H1 (cell line): ENCODE data around the gene PRKCA. TPM values are rescaled to one million over a fixed set of nuclear protein-coding genes. Genes with fewer than 3 reads are reported as not detected.

Experiments
- CTCF ChIA-PET: fragments of 300-600 bp; sonication (Branson Sonifier 250); formaldehyde crosslinking; loops from one replicate; lab custom pipeline; 2021; ENCODE audit not compliant: partially characterized antibody; lab: Charles Lee
- POLR2A ChIA-PET: fragments of 300-600 bp; sonication (Branson Sonifier 250); formaldehyde crosslinking; loops from one replicate; lab custom pipeline; 2021; ENCODE audit warnings: inconsistent platforms; ENCODE audit not compliant: partially characterized antibody; lab: Charles Lee
- DNase-seq, 2 experiments: peaks; one replicate each; pipeline versions ENCODE4 v3.0.0 to v3.0.0-alpha.2; 2010 to 2022; ENCODE audit warnings: low spot score in 2 of 2, low read depth in 1 of 2, mixed read lengths in 1 of 2
- FAIRE-seq: peaks from 2 replicates; lab custom pipeline; 2011; peaks lifted over from hg19 to GRCh38; lab: Jason Lieb, UNC
- H2AFZ ChIP-seq: 2 replicates; pipeline ENCODE4 v1.8.1; 2012; ENCODE audit warnings: low read length, inconsistent platforms
- H2AK5ac ChIP-seq: 2 replicates; pipeline ENCODE4 v1.6.1; 2013; ENCODE audit warnings: low read depth, low read length
- H2BK120ac ChIP-seq: replicated peaks from 2 replicates; pipeline ENCODE3; 2013; ENCODE audit warnings: low read depth, low read length, inconsistent platforms
- H2BK12ac ChIP-seq: 2 replicates; pipeline ENCODE4 v1.6.1; 2013; ENCODE audit warnings: low read depth, low read length
- H2BK15ac ChIP-seq: 2 replicates; pipeline ENCODE4 v1.6.1; 2013; ENCODE audit warnings: low read length
- H2BK20ac ChIP-seq: 2 replicates; pipeline ENCODE4 v1.6.1; 2013; ENCODE audit warnings: low read length
- H2BK5ac ChIP-seq: 2 replicates; pipeline ENCODE4 v1.6.1; 2013; ENCODE audit warnings: low read depth, low read length
- H3K14ac ChIP-seq: 2 replicates; pipeline ENCODE4 v1.6.1; 2013; ENCODE audit warnings: inconsistent platforms; ENCODE audit not compliant: insufficient read length
- H3K18ac ChIP-seq: 2 replicates; pipeline ENCODE4 v1.6.1; 2013; ENCODE audit warnings: low read length; ENCODE audit errors: extremely low read depth
- H3K23ac ChIP-seq: 2 replicates; pipeline ENCODE4 v1.6.1; 2013; ENCODE audit warnings: inconsistent platforms; ENCODE audit not compliant: insufficient read length
- H3K23me2 ChIP-seq: 2 replicates; pipeline ENCODE4 v1.6.1; 2013; ENCODE audit warnings: low read depth, low read length
- H3K27ac ChIP-seq: 2 replicates; pipeline ENCODE4 v1.6.1; 2011; ENCODE audit warnings: low read depth, low read length, inconsistent platforms
- H3K27me3 ChIP-seq, 4 experiments: replicated peaks in 1 of 4; 1 replicate in 1 of 4; 2 replicates in 3 of 4; pipeline versions ENCODE4 v1.6.1 to v1.8.1; 2011 to 2013; ENCODE audit warnings: low read length in 3 of 4, mild to moderate bottlenecking in 3 of 4, inconsistent platforms in 2 of 4, mixed read lengths in 2 of 4, moderate library complexity in 1 of 4; ENCODE audit not compliant: control insufficient read depth in 3 of 4, insufficient read depth in 3 of 4; ENCODE audit errors: extremely low read depth in 1 of 4
- H3K36me3 ChIP-seq, 4 experiments: 2 replicates each; pipeline versions ENCODE4 v1.6.1 to v1.8.1; 2011 to 2013; ENCODE audit warnings: mild to moderate bottlenecking in 4 of 4, low read length in 3 of 4, moderate library complexity in 2 of 4, control low read depth in 1 of 4, inconsistent platforms in 1 of 4; ENCODE audit not compliant: insufficient read depth in 4 of 4, control insufficient read depth in 2 of 4
- H3K4ac ChIP-seq: replicated peaks from 2 replicates; pipeline ENCODE3; 2013; ENCODE audit warnings: low read length, low read depth, mixed read lengths, inconsistent platforms; ENCODE audit not compliant: insufficient read length
- H3K4me1 ChIP-seq, 4 experiments: replicated peaks in 1 of 4; 1 replicate in 1 of 4; 2 replicates in 3 of 4; pipeline versions ENCODE4 v1.6.1 to v1.8.1; 2011 to 2013; ENCODE audit warnings: low read length in 3 of 4, inconsistent platforms in 2 of 4, mixed read lengths in 1 of 4; ENCODE audit not compliant: insufficient read depth in 4 of 4, control insufficient read depth in 3 of 4
- H3K4me2 ChIP-seq, 2 experiments: 2 replicates each; pipeline versions ENCODE4 v1.6.1 to v1.8.1; 2011 to 2013; ENCODE audit warnings: low read depth in 2 of 2, low read length in 2 of 2, control low read depth in 1 of 2, inconsistent platforms in 1 of 2, mild to moderate bottlenecking in 1 of 2; ENCODE audit not compliant: insufficient read depth in 1 of 2
- H3K4me3 ChIP-seq, 4 experiments: fragments of 200-600, 300-600 bp in 1 of 4; sonication (generic), shearing (Covaris generic), sonication (Bioruptor Twin) in 1 of 4; 2 replicates each; pipeline versions ENCODE4 v1.5.1 to v1.8.1; 2011 to 2016; ENCODE audit warnings: low read length in 4 of 4, low read depth in 3 of 4, control low read depth in 2 of 4, inconsistent platforms in 2 of 4, mild to moderate bottlenecking in 2 of 4, mixed read lengths in 1 of 4, moderate library complexity in 1 of 4; ENCODE audit not compliant: insufficient read depth in 2 of 4; ENCODE audit errors: extremely low read depth in 1 of 4
- H3K56ac ChIP-seq: replicated peaks from 2 replicates; pipeline ENCODE3; 2013; ENCODE audit warnings: low read depth, mild to moderate bottlenecking, mixed read lengths, low read length, inconsistent platforms; ENCODE audit not compliant: insufficient read length
- H3K79me1 ChIP-seq: 2 replicates; pipeline ENCODE4 v1.6.1; 2013; ENCODE audit warnings: low read depth, low read length, control low read depth
- H3K79me2 ChIP-seq, 2 experiments: 2 replicates each; pipeline versions ENCODE4 v1.6.1 to v1.8.1; 2012 to 2013; ENCODE audit warnings: low read length in 2 of 2, mild to moderate bottlenecking in 2 of 2, inconsistent platforms in 1 of 2; ENCODE audit not compliant: insufficient read depth in 2 of 2, control insufficient read depth in 1 of 2
- H3K9ac ChIP-seq, 4 experiments: replicated peaks in 1 of 4; 1 replicate in 1 of 4; 2 replicates in 3 of 4; pipeline versions ENCODE4 v1.6.1 to v1.8.1; 2011 to 2013; ENCODE audit warnings: low read depth in 3 of 4, low read length in 3 of 4, control low read depth in 2 of 4, mild to moderate bottlenecking in 2 of 4, moderate library complexity in 2 of 4, inconsistent platforms in 1 of 4; ENCODE audit errors: extremely low read depth in 1 of 4
- H3K9me3 ChIP-seq, 2 experiments: 2 replicates each; pipeline versions ENCODE4 v1.6.1 to v1.8.1; 2012 to 2013; ENCODE audit warnings: mild to moderate bottlenecking in 2 of 2, moderate library complexity in 2 of 2, control low read depth in 1 of 2, inconsistent platforms in 1 of 2, low read depth in 1 of 2, low read length in 1 of 2, mixed read lengths in 1 of 2; ENCODE audit not compliant: insufficient read depth in 2 of 2
- H4K20me1 ChIP-seq, 2 experiments: replicated peaks in 1 of 2; 2 replicates each; pipeline versions ENCODE3 to v1.8.1; 2011 to 2013; ENCODE audit warnings: inconsistent platforms in 2 of 2, low read length in 2 of 2, mild to moderate bottlenecking in 1 of 2; ENCODE audit not compliant: insufficient read depth in 2 of 2, control insufficient read depth in 1 of 2
- H4K5ac ChIP-seq: 2 replicates; pipeline ENCODE4 v1.6.1; 2013; ENCODE audit warnings: low read length, low read depth, mixed read lengths, inconsistent platforms; ENCODE audit not compliant: insufficient read length
- H4K8ac ChIP-seq: 2 replicates; pipeline ENCODE4 v1.8.0; 2013; ENCODE audit warnings: mild to moderate bottlenecking, moderate library complexity, low read length, inconsistent platforms; ENCODE audit not compliant: insufficient read depth; ENCODE audit errors: extremely low read depth
- H4K91ac ChIP-seq: replicated peaks from 2 replicates; pipeline ENCODE3; 2013; ENCODE audit warnings: low read length, mixed read lengths, inconsistent platforms; ENCODE audit not compliant: insufficient read length
- GABPA ChIP-seq: IDR thresholded peaks from 2 replicates; pipeline ENCODE4 v1.6.1; 2011; ENCODE audit warnings: mild to moderate bottlenecking, low read length, moderate library complexity, borderline replicate concordance; ENCODE audit not compliant: insufficient read depth
- HDAC6 ChIP-seq: IDR thresholded peaks from one replicate; pipeline ENCODE4 v1.7.1; 2012; ENCODE audit warnings: low read depth, mild to moderate bottlenecking, inconsistent platforms, low read length, moderate library complexity
- KDM5A ChIP-seq: fragments of 200-600 bp; IDR thresholded peaks from 2 replicates; pipeline ENCODE4 v1.7.1; 2012; ENCODE audit warnings: mild to moderate bottlenecking, low read length, inconsistent platforms, mixed read lengths
- NANOG ChIP-seq: IDR thresholded peaks from 2 replicates; pipeline ENCODE4 v1.6.1; 2011; ENCODE audit warnings: low read length, low read depth, mild to moderate bottlenecking, inconsistent platforms; ENCODE audit not compliant: insufficient read depth, poor library complexity, severe bottlenecking
- SRF ChIP-seq: IDR thresholded peaks from 2 replicates; pipeline ENCODE4 v1.6.1; 2011; ENCODE audit warnings: mild to moderate bottlenecking, low read depth, low read length, moderate library complexity
- WGBS, 2 experiments: shearing (Covaris generic) in 1 of 2; methylation state at CpG; one replicate each; pipeline versions ENCODE4 v1.1.6 to v1.1.7; 2013 to 2015; ENCODE audit warnings: low lambda C conversion rate in 2 of 2, mixed read lengths in 2 of 2, inconsistent platforms in 1 of 2, low coverage in 1 of 2, missing lambda C conversion rate in 1 of 2; ENCODE audit not compliant: insufficient replicate concordance in 2 of 2, insufficient coverage in 1 of 2, insufficient read length in 1 of 2; ENCODE audit errors: extremely low coverage in 1 of 2, missing lambda C conversion rate in 1 of 2; 5-methylcytosine and 5-hydroxymethylcytosine counted together
- polyA plus RNA-seq, 7 experiments: library from polyadenylated mRNA; depleted of rRNA in 3 of 7; stranded (reverse) in 5 of 7; unstranded in 2 of 7; fragments of >200 nt in 5 of 7; fragments of 200-250 nt in 2 of 7; gene quantifications; 1 replicate in 5 of 7; 2 replicates in 1 of 7; 4 replicates in 1 of 7; pipeline versions ENCODE4 v1.2.1 to v1.2.3, GENCODE V29; 2011 to 2013; ENCODE audit warnings: missing spikeins in 2 of 7, mixed read lengths in 2 of 7
- total RNA-seq: library from RNA; stranded (reverse); fragmentation: NEBNext Ultra II Directional; extraction: Animal tissue kit (Norgen Biotek cat#: 25700); gene quantifications from 2 replicates; pipeline ENCODE4 v1.2.1, GENCODE V29; 2021

The PRKCA gene
- total and polyA plus RNA-seq, 2 of the 8 experiments (the other 6 are each of a cell fraction or from before 2014, with no cell fraction given), result 5.8 to 17.8 TPM

DNA sequence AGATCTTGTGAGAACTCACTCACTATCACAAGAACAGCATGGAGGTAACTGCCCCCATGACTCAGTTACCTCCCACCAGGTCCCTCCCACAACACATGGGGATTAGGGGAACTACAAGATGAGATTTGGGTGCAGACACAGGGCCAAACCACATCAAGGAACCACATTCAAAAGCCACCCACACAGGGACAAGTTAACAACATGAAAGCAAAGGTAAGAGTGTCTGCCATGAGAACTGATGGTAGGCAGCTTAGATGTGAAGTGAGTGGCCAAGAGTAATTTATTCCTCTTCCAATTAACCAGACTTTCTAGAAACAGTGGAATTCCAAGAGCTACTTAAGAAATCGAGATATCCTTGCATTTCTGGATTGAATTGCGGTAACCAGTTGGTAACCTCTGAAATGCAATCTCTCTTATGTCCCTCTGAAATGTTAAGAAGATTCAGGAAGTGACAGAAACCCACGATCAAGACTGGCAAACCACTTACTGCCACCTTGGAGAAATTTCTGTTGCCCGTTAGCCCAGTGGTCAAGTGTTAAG, 365.1 kb downstream of the PRKCA start:
- peaks cover 0 to 2% (median 0%) of the 10 kb centered on the region in 4 experiments; a peak in 1 of 7 replicates for H3K4me1 ChIP-seq
- H3K4me2 ChIP-seq, result no peak overlapping the region
- no peak overlapping the region for H3K9ac ChIP-seq
- H3K36me3 ChIP-seq, result no peaks in the 10 kb centered on the region
- H3K4ac ChIP-seq, result no peak overlapping the region
- no peak overlapping the region for H4K8ac ChIP-seq
- ChIA-PET CTCF (interaction anchor here (1.1 kb wide), 1 partner anchor 12 kb away, joined by 3 read pairs; no protein-coding TSS in a partner anchor), POLR2A (no interaction called here)
- H3K56ac ChIP-seq, result no peak overlapping the region
- H3K23me2 ChIP-seq, result no peaks in the 10 kb centered on the region
- no peaks in the 10 kb centered on the region for H3K79me1 ChIP-seq
- no peak overlapping the region for H2AK5ac ChIP-seq
- no peaks in the 10 kb centered on the region for H3K79me2 ChIP-seq
- H3K27ac ChIP-seq, result no peak overlapping the region
- H2AFZ ChIP-seq, result no peak overlapping the region
- no peak overlapping the region for H3K14ac ChIP-seq
- no peak overlapping the region for H2BK20ac ChIP-seq
- H3K23ac ChIP-seq, result no peak overlapping the region
- H4K91ac ChIP-seq, result no peak overlapping the region
- DNase-seq, result no peak
- H2BK15ac ChIP-seq, result no peak overlapping the region
- 85% methylated on average over 4 of the region's 4 CpGs; no CpG with 5 or more reads in 1 of the 2 experiments for WGBS, 2 experiments
- no peak overlapping the region for H2BK12ac ChIP-seq
- no peaks in the 10 kb centered on the region for H4K20me1 ChIP-seq
- no peak overlapping the region for H2BK120ac ChIP-seq
- H2BK5ac ChIP-seq, result no peak overlapping the region
- H3K9me3 ChIP-seq, result no peaks in the 10 kb centered on the region
- TF ChIP-seq KDM5A (no peak), NANOG (no peak), HDAC6 (no peak), GABPA (no peak), SRF (no peak)
- FAIRE-seq, result no peak
- no peak overlapping the region for H3K4me3 ChIP-seq
- H4K5ac ChIP-seq, result no peak overlapping the region
- no peak overlapping the region for H3K18ac ChIP-seq
- H3K27me3 ChIP-seq, result no peaks in the 10 kb centered on the region
